Hair follicle dermal papilla cell (primary cell): ENCODE measurements around the gene CCDC54. TPM values are rescaled to one million over a fixed set of nuclear protein-coding genes. Genes with fewer than 3 reads are reported as not detected.

Source experiments
- total RNA-seq: library from RNA; depleted of rRNA; stranded (reverse); fragments of >200 nt; gene quantifications from 2 replicates; pipeline ENCODE4 v1.2.3, GENCODE V29; 2012

The CCDC54 gene
- total RNA-seq = not detected in 2 replicates

DNA sequence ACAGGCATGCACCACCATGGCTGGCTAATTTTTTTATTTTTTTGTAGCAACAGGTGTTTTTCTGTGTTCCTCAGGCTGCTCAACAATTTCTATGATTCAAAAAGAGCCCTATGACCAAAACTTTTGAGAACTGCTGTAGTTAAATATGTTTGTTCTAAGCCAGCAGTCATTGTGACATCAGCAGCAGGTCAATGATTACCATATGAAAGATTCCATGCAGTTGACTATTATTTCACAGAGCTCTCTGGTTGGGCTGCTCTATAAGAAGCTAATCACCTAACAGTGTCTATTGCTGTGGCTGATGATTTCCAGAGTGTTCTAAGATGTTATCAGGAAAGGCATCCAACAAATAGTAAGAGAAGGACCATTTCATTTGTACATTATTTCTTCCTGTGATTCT is at the start of gene CCDC54:
Gene CCDC54, plus strand, starts transcription at position 289 of the 400 bp plus-strand sequence. CDS start 149 bp downstream, outside the sequence.

Other genes with a start within 250 kb of the CCDC54 start
- gene BBX, start 145.5 kb downstream of the CCDC54 start, total RNA-seq = 54.5 and 66.5 TPM in 2 replicates